Uterine smooth muscle cell (primary cell): ENCODE results near the gene PPP1R9B. TPM values are rescaled to one million over a fixed set of nuclear protein-coding genes. Genes with fewer than 3 reads are reported as not detected.

Experiments
- total RNA-seq: library from RNA; depleted of rRNA; stranded (reverse); fragments of >200 nt; gene quantifications from 2 replicates; pipeline ENCODE4 v1.2.3, GENCODE V29; 2014

PPP1R9B gene, protein sequence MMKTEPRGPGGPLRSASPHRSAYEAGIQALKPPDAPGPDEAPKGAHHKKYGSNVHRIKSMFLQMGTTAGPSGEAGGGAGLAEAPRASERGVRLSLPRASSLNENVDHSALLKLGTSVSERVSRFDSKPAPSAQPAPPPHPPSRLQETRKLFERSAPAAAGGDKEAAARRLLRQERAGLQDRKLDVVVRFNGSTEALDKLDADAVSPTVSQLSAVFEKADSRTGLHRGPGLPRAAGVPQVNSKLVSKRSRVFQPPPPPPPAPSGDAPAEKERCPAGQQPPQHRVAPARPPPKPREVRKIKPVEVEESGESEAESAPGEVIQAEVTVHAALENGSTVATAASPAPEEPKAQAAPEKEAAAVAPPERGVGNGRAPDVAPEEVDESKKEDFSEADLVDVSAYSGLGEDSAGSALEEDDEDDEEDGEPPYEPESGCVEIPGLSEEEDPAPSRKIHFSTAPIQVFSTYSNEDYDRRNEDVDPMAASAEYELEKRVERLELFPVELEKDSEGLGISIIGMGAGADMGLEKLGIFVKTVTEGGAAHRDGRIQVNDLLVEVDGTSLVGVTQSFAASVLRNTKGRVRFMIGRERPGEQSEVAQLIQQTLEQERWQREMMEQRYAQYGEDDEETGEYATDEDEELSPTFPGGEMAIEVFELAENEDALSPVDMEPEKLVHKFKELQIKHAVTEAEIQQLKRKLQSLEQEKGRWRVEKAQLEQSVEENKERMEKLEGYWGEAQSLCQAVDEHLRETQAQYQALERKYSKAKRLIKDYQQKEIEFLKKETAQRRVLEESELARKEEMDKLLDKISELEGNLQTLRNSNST
- total RNA-seq = 43.4 and 45.0 TPM in 2 replicates

DNA sequence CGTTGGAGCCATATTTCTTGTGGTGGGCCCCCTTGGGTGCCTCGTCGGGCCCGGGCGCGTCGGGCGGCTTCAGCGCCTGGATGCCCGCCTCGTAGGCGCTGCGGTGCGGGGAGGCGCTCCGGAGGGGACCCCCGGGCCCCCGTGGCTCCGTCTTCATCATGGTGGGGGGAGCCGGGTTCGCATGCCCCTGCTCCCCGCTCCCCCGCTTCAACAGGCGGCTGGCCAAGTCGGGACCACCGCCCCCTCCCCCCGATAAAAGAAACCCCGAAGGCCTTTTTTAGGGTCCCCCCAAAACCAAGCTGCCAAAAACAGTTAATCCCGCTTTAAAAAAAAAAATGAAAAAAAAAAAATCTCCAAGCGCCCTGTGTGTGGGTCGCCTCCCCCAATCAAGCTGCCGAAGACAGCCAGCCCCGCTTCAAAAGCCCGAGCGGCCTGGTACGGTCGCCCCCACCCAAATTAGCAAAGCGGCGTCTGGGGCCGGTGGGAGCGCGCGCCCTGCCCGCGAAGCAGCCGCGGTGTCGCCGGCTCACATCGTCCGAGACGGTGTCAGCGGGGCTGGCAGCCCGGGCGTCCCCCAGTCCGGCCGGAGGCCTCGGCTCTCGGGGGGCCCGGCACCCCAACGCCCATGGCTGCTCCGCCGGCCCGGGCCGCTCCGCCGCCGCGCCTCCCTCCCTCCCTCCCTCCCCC is at the start of gene PPP1R9B:
Gene PPP1R9B (minus strand): TSS at position 324 of the 687 bp plus-strand sequence. CDS start 164 bp downstream, at position 160.

DNA sequence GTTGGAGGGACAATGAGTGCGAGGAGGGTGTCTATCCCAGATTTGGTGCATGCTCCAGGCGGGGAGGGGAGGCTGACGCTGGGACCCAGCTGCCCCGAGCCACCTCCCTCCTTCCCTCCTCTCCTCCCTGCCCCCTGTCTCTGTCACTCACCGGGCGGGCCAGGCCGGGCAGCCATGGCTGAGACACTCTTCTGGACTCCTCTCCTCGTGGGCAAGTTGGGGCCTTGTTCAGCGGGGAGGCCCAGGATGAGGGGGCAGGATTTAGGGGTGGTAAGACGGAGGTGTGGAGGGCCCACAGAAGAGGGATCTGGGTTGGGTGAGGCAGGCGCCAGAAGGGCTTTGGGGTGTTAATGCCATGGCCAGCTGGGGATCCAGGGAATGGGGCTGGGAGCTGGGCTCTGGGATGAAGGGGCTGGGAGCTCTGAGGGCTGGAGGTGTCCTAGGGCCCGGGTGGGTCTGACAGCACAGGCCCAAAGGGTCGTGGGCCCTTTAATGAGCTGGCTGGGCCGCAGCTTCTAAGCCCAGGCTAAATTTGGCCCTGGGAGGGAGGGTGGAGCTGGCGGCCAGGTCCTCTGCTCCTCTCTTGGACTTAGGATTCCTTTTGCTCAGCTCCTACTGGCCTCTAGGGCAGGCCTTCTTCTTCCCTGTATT is 15.5 kb upstream of the PPP1R9B start, which contains the start of gene SGCA:
Gene SGCA (plus strand): TSS at position 139 of the 651 bp plus-strand sequence. CDS start 36 bp downstream, at position 175.

DNA sequence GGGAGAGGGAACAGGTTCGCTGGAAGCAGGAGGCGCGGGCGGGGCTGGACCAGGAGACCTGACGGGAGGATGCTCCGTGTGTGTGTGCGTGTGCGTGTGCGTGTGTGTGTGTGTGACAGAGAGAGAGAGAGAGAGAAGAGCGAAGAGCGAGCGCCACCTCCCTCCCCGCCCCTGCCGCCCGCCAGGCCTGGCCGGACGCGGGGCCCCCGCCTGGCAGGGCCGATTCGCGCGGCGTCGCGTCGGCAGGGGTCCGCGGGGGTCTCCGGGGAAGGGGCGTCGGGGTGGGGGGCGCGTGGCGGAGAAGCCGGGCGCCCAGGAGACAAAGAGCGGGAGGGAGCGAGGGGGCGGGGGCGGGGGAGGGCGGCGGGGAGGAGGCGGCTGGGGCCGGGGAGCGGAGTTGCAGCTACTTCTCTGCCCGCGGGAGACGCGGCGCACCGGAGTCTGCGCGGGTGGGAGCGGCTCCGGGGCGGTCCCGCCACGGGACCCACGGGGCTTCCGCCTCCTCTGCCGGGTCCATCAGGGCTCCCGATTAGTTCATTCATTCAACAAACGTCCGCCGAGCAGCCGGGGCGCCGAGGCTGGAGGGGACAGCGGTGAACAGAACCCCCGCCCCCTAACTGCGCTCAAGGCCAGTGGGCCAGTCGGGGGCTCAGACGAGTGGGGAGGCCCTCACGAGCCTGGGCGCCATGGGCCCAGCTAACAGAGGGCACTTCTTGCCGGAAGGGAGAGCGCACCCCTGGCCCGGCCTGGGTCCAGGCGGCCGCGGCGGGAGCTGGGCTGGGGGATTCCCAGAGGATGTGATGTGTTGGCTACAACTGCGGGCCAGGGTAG is 20.5 kb downstream of the PPP1R9B start, which contains the start of gene SAMD14:
Gene SAMD14 (minus strand): TSS at position 433 of the 831 bp plus-strand sequence. CDS start 5,201 bp downstream, outside the sequence.

DNA sequence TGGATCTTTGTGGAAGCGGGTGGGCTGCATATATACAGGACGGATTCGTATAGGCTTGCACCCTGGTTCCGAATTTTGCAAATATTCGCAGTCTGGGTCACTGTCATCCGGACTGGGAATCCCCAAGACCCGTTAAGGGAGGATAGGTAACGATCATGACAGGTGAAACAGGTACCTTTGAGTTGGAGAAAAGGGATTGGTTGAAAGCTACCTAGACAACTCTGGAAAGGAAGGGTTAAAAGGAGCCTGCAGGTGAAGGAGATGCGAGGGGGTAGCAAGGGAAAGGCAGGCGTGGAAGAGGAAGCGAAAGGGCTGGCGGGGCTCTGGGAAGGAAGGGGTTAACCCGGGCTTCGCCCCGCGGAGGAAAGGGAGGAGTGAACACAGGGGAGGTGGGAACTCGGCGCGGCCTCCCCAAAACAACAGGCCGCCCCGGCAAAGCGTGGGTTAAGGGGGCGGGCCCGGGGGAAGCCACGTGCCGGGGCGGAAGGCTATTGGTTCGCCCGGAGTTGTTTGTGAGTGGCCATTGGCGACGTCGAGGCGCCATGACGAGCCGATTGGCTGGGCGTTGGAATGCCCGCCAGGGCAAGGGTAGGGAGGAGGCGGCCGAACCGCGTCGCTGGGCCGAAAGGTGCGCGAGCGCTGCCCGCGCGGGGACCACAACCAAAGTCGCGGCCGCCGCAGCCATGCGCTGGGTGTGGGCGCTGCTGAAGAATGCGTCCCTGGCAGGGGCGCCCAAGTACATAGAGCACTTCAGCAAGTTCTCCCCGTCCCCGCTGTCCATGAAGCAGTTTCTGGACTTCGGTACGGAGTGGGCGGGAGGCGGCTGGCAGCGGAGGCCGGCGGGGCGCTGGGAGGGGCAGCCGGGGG is 55.5 kb downstream of the PPP1R9B start, which contains the start of gene PDK2:
Gene PDK2 (plus strand): TSS at position 599 of the 867 bp plus-strand sequence. CDS start 85 bp downstream, at position 684.

Other genes with a start within 250 kb of the PPP1R9B start
- gene DLX4, start 181.5 kb downstream of the PPP1R9B start, total RNA-seq = not detected in 2 replicates
- gene DLX3, start 155.5 kb downstream of the PPP1R9B start, total RNA-seq = not detected in 2 replicates
- 208 and 211 TPM in 2 replicates for gene ITGA3, start 94.6 kb downstream of the PPP1R9B start, total RNA-seq
- 7.5 and 11.7 TPM in 2 replicates for gene PDK2, start 55.3 kb downstream of the PPP1R9B start, total RNA-seq
- 1.7 and 1.8 TPM in 2 replicates for gene SAMD14, start 20.5 kb downstream of the PPP1R9B start, total RNA-seq
- gene SGCA, start 15.3 kb upstream of the PPP1R9B start, total RNA-seq = 0.33 and 1.9 TPM in 2 replicates
- 570 and 2,151 TPM in 2 replicates for gene COL1A1, start 51.0 kb upstream of the PPP1R9B start, total RNA-seq
- gene TMEM92, start 123.8 kb upstream of the PPP1R9B start, total RNA-seq = not detected in 2 replicates
- gene XYLT2, start 195.4 kb upstream of the PPP1R9B start, total RNA-seq = 65.7 and 75.5 TPM in 2 replicates
- 53.7 and 103 TPM in 2 replicates for gene MRPL27, start 222.5 kb upstream of the PPP1R9B start, total RNA-seq
- gene EME1, start 222.6 kb upstream of the PPP1R9B start, total RNA-seq = 3.9 and 18.0 TPM in 2 replicates
- gene LRRC59, start 246.8 kb upstream of the PPP1R9B start, total RNA-seq = 169 and 297 TPM in 2 replicates